NCI-H69 (cell line): ENCODE results near the gene CADPS2.
A peak's percentile ranks its signal among the peaks of the same experiment; 100 is the strongest.

ENCODE experiments used
- DNase-seq: peaks from one replicate; lab custom pipeline; 2025; lab: John Stamatoyannopoulos, UW

CADPS2 gene

DNA sequence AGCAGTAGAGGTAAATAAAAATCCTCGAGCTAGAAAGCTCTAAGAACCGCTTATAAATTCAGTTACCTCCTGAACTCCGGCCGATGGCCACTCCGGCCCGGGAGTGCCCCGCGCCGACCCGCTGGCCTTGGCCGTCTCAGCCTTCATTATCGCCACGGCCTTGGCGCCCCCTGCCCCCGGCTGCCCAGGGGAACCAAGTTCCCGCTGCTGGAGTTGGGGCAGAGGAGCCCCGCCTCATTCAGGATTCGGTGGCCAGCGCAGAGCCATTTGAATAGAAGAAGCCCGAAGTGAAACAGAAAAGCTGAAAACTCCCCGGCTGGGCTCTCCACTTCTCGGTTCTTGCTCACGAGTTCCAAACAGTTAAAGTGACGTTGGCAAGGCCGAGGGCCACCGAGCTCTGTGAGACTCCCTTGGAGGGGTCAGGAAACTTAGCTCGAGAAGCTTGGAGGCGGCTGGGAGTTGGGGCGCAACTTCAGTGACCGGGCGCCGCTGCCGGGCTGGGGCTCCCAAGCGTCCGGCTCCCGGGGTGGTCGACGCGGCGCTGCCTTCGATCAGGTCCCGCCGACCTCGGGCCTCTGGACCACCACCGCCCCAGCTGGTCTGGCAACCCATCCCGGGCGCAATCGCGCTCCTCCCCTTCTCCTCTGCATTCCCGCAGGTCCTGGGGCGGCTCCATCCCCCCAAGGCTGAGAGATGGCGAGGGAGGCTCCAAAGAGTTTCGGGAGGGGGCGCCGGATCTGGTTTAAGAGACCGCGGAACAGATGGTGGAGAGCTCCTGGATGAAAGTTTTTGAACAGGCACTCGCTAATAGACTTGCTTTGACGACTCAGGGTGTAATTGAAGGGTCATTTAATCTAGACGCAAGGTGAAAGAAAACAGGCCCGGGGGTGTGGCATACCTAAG, 575.9 kb downstream of the CADPS2 start:
- DNase-seq, result no peak

DNA sequence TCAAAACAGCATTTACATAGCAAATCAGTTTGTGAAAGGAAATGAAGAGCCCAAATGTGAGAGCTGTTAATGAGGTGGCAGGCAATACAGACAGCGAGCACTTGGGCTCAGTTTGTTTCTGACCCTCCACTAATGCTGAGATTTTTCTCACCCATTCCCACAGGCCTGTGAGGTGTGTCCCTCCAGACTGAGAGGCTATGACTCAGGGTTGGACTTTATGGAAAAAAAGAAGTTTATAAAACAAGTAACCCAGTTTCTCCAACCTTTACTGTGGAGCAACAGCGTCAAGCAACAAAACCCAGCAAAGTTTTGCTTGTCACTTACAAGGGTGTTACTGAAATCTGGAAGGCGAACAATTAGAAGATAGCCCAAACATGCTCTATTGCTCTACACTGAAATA, 576.8 kb downstream of the CADPS2 start:
- no peak for DNase-seq

DNA sequence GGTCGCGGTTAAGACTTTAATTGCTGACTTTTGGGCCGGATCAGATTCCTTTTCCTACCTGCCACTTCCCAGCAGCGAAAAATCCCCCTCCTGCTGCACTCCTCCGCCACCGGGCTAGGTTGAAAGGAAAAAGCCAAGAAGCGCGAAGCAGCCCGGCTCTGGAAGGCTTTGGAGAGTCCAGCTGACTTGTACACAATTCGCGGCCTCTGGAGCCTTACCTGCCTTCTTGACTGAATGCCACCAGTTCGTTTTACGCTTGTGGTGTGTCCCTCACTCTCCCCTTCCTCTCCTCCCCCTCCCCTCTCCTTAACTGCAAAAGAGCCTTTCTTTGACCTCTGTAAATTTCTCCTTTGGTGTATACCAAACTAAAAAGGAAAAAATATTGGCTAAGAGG, 579.0 kb downstream of the CADPS2 start:
- peak; percentile 83 for DNase-seq

DNA sequence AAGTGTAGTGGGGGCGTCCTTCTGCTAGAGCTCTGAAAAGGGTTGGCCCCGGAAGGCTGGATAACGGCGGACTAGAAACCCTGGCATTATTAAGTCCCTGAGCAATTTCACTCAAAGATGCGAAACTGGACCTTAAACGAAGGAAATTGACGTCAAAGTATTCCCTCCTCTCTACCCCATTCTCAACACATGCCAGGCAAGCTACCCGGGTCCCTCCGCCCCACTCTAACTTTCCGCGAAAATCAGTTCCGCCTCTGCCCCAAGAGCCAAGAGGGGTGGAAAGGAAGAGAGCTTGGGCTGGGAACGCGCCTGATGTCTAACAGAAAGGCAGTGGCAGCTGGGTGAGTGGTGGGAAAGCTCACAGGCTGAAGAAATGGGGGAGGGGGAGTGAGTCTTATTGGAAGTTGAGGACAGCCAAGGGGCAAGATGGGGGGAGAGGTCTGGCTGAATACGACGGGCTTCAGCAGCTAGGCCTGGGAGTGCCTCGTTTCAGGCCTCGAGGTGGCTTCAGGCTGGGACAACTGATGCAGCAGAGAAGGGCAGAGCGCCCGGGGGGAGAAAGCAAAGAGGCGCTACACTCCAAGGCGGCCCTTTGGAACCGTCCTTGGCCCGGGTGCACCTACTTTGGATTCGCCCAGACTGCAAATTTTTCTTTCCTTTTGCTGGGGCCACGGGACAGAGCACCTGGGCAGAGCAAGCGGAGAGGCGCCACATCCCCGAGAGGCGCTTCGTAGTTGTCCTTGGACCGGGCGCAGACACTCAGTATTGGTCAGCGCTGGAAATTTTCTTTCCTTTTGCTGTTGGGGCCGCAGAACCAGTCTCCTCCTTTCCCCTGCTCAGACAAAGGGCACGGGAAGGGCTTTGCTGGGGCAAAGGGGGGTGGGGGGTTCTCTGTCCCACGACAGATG, 579.7 kb downstream of the CADPS2 start:
- peak; percentile 87 for DNase-seq

DNA sequence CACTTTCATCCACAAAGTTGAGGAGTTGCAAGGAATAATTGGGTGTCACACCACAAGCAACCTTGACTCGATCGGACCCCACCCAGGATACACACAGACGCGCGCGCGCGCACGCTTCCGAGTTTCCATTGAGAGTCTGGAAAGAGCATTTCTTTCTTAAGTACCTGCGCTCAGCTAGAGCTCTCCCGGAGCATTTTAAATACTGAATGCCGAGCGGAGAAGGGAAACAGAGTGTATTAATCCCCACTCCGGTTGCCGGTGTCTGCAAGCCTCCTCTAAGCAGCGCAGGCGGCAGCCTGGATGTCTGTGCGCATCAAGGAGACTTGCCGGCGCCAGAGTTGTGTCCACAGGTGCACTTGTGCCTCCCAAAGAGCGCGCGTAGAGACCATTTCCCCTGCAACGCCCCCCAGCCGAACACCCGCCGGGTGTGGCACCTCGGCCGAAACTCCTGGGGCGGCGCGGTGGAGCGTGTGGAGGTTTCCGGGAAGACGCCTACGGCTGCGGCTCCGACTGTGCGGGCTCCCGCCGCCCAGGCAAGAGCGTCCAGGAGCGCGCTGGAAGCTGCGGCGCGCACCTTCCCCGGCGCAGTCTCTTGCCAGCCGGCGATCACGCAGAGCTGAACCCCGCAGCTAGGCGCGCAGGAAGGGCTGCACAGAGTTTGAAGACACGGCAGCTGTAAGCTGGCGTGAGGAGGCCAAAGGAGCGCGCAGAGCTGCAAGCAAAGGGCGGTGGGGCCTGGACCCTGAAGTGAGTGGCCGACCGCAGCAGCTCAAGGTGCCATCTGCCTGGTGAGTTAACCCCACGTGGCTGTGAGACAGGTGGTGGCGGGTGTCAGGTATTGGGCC, 580.6 kb downstream of the CADPS2 start:
- DNase-seq, result peak; percentile 95

DNA sequence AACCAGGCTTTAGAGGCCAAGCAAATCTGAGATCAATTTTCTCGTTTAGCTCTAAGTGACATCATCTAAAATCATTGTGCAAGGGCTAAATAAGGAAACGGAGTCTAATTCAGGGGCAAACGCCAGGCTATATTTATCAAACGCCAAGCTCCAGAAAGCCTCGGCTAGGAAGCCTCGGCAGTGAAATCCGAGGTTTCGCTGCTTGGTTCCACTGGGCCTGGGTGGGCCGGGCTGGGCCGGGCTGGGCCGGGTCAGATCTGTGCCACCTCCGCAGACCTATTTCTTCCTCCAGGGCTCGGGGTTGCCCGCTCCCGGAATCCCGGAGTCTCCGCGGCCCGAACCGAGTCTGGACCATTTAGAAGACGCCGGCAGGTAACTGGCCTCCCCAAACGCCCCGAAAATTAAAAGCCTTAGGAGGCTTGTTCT, 581.3 kb downstream of the CADPS2 start:
- DNase-seq, result no peak

DNA sequence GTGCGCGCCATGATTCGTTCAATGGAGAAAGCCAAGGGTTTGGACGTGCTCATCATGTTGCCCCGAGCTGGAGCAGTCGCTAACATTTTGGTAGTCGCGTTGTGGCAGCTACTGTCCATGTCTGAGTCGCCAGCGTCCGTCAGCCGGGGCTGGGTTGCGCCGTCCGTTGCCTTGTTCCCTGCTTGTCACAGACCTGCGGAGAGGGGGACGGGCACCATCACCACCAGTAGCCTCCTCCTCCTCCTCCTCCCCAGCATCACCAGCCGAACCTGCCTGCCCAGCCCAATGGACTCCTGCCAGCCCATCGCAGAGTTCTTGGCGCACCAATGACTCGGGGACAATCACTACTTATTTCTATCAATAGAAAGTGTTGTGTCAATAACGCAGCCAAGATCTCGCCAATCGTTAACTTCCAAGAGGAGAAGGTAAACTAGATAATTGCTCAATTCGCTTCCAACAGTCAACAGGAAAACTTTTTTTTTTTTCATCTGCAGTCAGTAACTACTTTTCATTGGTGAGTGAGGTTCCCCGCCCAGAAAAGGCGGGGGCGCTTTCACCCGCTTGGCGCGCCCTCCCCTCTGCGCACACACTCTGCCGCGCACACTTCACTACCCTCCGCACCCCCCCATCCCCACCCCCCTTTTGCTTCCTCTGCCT, 581.8 kb downstream of the CADPS2 start, which contains the start of gene FEZF1:
TSS of gene FEZF1 (minus strand) at position 432 of the 657 bp plus-strand sequence. CDS start at position 119, 313 bp downstream.
- DNase-seq, result peak; percentile 94

DNA sequence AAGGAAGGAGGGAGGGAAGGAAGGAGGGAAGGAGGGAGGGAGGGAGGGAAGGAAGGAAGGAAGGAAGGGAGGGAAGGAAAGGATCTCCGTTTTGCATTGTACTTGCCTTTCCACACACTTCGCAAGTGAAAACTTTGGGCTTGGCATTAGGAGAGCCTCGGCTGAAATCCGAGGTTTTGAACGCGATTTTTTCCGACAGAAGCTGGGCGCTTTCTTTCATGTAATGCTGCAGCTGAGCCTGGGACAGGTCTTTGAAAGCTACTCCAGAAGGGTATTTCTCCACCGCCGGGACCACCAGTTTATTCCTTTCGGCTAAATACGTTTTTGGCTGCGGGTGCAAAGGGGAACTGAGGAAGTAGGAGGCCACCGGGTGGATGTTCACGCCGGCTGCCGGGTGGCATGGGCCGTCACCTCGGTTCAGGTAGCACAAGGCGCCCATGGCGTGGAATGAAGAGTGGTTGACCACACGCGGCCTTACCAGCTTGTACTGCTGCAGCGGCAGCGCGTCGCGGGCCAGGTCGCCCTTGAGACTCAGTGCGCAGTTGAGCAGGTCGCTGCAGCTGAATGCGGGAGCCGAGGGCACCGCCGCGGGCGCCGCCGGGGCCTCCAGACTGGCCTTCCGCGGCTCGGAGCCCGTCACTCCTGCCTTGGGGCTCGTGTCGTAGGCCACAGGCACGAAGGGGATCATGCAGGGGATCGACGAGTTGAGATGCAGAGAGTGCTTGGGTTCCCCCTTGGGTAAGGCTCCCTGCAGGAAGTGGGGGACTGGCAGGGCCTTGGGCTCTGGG, 582.5 kb downstream of the CADPS2 start:
- peak; percentile 72 for DNase-seq

DNA sequence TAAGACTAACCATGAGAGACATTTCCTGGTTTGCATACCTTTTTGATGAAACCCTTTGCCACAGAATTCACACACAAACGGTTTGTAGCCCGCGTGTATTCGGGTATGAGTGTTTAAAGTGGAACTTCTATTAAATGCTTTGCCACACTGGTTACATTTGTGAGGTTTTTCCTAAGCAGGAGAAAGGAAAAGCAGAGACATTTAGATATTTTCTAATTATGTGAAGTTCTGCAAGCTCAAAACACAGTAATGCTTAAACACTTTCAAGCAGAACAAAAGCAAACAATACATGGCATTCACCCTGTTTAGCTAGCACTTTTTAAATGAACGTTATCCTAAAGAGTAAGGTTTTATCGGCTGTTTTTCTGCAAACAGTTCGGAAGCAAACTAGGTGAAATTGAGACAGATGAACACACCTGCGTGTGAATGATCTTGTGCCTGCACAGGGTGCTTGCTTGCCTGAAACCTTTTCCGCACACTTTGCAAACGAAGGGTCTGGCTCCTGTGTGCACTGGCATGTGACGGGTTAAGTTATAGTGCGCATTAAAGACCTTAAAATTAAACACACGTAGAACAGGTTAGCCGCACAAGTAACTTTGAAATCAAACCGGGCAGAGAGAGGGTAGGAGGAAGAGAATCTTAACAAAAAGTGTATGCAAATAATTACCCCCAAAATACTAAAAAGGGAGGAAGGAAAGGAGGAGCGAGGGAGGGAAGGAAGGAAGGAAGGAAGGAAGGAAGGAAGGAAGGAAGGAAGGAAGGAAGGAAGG, 583.3 kb downstream of the CADPS2 start:
- DNase-seq, result peak; percentile 40

DNA sequence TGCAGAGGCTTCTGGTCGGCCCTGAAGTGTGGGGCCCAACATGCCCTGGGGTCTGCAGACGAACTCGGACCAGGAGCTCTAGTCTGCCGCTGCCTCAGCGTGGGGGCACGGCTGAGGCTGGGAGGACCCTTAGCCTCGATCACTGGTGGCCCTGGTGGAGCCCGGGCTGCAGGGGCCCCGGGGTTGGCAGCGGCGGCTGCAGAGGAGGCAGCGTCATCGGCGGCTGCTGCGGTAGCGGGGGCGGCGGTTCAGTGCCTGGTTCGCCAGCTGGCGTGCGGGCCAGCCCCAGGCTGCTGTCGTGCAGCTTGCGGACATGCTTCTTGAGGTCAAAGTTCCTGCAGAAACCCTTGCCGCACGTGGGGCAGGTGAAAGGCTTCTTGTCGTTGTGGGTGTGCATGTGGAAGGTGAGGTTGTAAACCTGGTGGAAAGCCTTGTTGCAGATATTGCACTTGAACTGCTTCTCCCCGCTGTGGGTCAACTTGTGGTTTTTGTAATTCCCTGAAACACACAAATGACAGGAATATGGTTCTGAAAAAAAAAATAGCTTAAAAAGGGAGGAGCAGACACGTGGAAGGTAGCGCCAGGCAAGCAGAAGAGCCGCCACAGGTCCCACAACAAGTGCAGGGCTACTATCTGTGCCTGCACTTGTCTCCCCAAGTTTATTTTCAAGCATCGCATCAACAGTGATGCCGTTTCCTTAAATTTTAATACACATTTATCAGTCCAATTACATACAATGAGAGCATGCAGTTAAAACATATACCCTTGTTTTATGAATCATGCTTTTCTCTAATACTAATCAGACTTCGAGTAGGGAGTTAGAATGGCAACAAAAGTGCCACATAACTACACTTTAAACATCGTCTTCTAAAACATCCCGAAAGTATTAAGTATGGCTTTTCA, 584.2 kb downstream of the CADPS2 start:
- DNase-seq, result peak; percentile 30

DNA sequence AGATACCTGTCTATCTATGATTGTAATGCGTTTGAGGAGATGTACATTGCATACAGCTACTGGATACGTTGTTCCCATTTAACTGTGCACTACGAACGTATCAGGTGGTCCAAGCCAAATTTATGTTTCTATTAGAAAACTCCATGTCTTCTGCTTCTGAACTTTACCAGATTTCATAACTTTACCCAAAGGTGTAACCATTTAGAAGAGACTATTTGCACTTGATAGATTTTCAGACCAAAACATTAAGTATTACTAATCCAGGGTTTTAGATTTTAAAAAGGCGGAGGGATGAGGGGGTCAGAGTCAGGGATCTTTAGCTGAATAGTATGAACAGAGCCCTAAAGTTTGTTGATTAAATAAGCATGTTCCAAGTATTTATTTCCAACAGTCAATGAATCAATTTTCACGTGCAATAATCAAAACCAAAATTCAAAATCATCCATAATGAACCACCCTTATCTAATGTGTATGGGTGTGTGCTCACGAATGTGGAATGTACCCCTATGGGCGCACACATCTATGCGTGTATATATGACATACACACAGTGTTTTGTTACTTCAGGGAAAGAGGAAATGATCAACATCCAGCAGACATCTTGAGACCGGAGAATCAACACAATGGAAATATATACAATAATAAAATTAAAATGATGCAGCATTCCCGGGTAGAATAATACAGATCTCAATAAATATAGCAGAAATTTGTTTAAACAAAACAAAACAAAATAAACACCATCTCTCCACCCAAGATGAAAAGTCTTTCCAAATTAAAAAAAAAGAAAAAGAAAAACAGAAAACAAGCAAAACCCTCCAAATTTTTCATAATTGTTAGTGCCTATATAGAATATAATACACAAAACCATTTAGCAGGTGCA, 585.1 kb downstream of the CADPS2 start:
- no peak for DNase-seq

DNA sequence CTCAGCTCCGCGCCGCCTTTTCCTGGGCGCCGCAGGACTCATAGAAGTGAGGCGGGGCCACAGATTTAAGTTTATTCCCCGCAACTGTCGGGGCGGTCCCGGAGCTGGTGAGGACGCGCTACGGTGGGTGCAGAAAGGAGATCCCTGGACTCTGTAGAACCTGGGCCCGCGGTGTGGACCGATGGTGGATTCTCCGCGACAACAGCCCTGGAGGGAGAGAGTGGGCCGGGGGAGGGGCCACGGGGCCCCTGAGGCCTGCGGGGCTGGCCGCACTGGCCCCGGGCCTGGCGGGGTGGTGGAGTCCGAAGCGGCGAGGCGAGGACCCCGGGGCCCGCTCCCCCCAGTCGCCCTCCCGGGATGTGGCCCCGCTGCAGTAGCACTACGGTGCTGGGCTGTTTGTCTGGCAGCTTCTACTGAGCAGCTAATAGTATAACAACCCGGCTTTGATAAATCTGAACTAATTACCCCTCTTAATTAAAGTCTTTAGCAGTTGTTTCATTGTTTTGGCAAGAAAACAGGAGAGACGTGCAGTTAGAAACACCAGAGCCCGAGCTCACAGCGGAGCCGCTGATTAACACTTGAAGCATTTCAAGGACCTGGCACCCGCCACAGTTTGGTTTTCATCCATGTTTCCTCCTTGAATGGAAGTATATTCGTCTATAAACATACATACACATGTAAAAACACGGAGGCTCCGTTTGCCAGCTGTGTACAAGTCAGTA, 585.9 kb downstream of the CADPS2 start:
- DNase-seq, result no peak

DNA sequence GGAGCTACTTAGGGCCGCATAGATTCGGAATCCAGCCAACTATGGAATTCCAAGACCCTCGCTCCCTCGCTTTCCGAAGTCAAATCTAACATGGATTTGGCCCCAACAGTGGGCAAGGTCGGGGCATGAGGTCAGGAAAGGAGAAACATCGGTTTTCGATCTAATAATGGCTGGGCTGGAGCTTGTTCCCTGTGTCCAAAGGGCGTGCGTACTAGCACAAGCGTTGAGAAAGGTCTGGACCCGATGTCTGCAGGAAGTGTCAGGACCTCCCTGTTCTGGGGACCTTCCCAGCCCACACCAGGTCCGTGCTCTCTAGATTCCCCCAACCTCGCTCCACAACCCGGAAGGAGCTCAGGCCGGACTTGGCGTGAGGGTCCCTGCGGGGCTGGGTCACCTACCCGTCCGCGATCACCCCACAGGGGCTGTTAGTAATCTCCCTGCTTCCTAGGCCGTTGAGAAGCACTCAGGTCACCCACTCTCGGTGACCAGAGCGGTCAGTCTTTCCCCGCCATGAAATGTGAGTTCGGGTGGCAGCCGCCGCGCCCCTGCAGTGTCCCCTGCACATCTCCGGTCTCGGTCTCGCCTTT, 586.5 kb downstream of the CADPS2 start:
- DNase-seq, result no peak

DNA sequence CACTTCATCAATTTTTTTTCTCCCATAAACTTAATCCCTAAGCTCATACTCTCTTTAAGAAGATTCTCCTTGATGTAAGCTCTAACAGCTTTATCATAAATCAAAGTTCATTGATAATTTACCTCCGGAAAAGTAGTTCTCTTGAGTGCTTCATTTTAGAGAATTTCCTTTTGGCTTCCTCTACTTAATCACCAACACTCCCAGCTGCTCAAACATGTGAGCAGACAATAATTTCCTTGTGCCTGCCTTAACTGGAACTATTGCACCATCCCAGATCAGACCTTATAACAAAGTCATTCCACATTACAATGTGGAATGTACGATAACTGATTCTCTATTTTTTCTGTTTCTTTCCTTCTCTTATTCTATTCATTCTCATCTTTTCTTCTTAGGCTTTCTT, 587.6 kb downstream of the CADPS2 start:
- peak; percentile 16 for DNase-seq

DNA sequence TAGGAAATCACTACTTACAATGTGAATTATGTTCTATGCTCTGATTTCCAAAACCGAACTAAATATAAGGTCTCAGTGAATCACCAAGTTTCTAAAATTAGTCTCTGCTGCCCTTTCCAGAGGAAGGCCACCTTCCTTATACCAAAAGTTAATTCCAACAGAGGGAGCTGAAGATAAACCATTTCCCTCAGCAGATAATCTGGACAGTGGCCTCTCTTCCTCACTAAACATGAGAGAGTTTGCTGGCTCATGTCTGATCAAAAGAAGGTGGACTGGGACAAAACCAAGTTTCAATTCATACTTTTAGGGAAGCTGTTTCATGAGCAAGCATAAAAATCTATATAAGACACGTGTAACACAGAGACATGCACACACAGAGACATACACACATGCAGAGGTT, 588.1 kb downstream of the CADPS2 start:
- DNase-seq, result peak; percentile 29

DNA sequence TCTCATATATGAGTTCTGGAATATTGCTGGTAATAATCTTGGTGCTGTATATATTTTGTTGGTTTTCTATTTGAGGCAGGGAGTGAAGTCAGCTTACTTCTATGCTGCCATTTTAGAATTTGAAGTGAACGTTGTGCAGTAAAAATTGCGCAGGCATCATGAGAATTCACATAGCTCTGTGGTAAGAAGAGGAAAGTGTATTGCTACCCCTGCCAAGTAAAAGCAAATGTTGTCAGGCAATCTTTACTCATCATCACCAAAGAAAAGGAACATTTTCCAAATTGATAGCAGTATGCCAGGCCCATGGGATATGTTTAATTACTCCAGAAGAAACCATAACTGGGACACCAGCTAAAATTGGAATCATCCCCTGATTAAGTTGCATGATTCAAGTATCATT, 595.1 kb downstream of the CADPS2 start:
- peak; percentile 24 for DNase-seq

DNA sequence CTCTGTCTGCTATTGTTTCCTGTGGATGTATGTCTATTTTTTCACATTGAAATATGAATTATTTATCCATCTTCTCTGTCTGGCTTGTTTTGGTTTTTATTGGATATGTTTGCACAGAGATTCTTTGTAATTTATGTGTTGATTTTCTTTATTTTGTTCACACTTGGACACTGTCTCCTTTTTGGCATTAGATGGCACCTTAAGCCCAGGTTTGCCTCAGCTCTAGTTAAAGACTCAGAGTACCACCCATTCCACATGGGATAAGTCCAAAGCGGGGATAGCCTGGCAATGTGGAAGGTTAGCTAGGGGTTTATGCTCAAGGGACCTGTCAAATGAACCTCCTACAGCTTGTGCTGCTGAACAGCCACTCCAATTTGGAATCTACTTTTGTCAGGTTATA, 595.8 kb downstream of the CADPS2 start:
- no peak for DNase-seq
